ENCODE results near the gene PGAM4. TPM values are rescaled to one million over a fixed set of nuclear protein-coding genes. Genes with fewer than 3 reads are reported as not detected.

PGAM4 gene
- total RNA-seq, 1 experiment from 2014 or later = not detected

DNA sequence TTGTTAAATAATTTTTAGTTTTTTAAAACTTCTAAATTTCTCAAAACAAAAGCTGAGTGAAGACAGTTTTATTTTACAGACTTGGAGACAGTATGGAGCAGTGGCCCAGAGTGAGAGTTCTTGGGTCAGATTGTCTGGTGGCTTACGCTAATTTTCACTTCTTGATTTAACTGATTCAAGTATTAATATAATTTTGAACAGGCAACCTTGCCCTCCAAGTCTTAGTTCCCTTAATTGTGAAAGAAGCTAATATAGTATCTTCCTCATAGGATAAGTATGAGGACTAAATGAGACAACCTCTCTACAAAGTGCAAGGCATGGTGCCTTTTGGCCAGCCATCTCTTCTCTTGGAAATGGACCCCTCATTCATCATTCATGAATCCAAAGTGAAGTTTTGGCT, 33.6 kb downstream of the PGAM4 start:
- DNase-seq = no peak
- TF ChIP-seq EZH2phosphoT487 (IDR thresholded peaks at IDR 0.05; ENCODE audit: borderline replicate concordance, low read length) = no peak
- TF ChIP-seq, protein P1, sequence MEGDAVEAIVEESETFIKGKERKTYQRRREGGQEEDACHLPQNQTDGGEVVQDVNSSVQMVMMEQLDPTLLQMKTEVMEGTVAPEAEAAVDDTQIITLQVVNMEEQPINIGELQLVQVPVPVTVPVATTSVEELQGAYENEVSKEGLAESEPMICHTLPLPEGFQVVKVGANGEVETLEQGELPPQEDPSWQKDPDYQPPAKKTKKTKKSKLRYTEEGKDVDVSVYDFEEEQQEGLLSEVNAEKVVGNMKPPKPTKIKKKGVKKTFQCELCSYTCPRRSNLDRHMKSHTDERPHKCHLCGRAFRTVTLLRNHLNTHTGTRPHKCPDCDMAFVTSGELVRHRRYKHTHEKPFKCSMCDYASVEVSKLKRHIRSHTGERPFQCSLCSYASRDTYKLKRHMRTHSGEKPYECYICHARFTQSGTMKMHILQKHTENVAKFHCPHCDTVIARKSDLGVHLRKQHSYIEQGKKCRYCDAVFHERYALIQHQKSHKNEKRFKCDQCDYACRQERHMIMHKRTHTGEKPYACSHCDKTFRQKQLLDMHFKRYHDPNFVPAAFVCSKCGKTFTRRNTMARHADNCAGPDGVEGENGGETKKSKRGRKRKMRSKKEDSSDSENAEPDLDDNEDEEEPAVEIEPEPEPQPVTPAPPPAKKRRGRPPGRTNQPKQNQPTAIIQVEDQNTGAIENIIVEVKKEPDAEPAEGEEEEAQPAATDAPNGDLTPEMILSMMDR (conservative IDR thresholded peaks at IDR 0.05; ENCODE audit: low read depth, low read length) = no peak
- TF ChIP-seq EZH2 (IDR thresholded peaks at IDR 0.05; ENCODE audit: low read length, unreplicated experiment) = no peak
- Histone ChIP-seq H3K4me2 (ENCODE audit: low read length) (no peak overlapping the region), H3K4me3 (ENCODE audit: low read length) (no peak overlapping the region), H3K9me3 (ENCODE audit: low read length) (no peaks in the 10 kb centered on the region), H3K36me3 (ENCODE audit: low read depth, low read length) (no peaks in the 10 kb centered on the region), H2AFZ (ENCODE audit: low read length) (no peak overlapping the region), H3K4me1 (ENCODE audit: insufficient read depth, low read length) (peaks cover 22% of the 10 kb centered on the region), H3K27me3 (ENCODE audit: low read length) (no peaks in the 10 kb centered on the region), H3F3A (ENCODE audit: low read length, unreplicated experiment) (peaks cover 6% of the 10 kb centered on the region), H3K27ac (ENCODE audit: low read length) (no peak overlapping the region), H4K20me1 (ENCODE audit: low read length) (no peaks in the 10 kb centered on the region), H3K9me2 (replicated peaks; ENCODE audit: low read length) (no peaks in the 10 kb centered on the region), H3K79me2 (ENCODE audit: low read length) (no peaks in the 10 kb centered on the region), H3K9ac (ENCODE audit: low read length) (no peak overlapping the region)
- no peak for ATAC-seq
- intact Hi-C loops (cut with micrococcal nuclease) = loop anchor here (2.0 kb wide), 2 partner anchors 17 to 25 kb away; partner anchors contain the start of gene ATP7A
- BruUV-seq (replicated peaks) = no TSS peak
- ChIA-PET CTCF (no interaction called here), POLR2A (ENCODE audit: unreplicated experiment) (no interaction called here)

DNA sequence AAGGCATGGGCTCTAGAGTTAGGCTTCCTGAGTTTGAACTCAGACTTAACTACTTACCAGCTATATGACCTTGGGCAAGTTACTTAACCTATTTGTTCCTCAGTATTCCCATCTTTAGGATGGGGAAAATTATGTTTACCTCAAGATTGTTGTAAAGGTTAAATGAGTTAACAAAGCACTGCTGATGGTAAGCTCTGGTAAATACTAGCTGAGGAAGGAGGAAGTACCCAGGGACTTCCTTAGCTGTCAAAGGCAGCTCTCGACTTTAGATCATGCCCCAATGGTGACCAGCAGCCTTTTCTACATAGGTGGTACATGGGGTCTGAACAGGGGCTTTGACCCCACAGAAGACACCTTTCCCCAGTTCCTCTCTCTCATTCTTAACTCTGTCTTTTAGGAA, 38.9 kb downstream of the PGAM4 start:
- Histone ChIP-seq H3K9me2 (replicated peaks; ENCODE audit: low read length) (no peaks in the 10 kb centered on the region), H3K4me2 (ENCODE audit: low read length) (no peak overlapping the region), H3K27ac (ENCODE audit: low read length) (no peak overlapping the region), H3K4me1 (ENCODE audit: insufficient read depth, low read length) (no peaks in the 10 kb centered on the region), H3K9me3 (ENCODE audit: low read length) (no peaks in the 10 kb centered on the region), H3K36me3 (ENCODE audit: low read depth, low read length) (no peaks in the 10 kb centered on the region), H3K27me3 (ENCODE audit: low read length) (no peaks in the 10 kb centered on the region), H3K79me2 (ENCODE audit: low read length) (no peaks in the 10 kb centered on the region), H4K20me1 (ENCODE audit: low read length) (no peaks in the 10 kb centered on the region), H3K9ac (ENCODE audit: low read length) (no peak overlapping the region), H2AFZ (ENCODE audit: low read length) (no peak overlapping the region), H3K4me3 (ENCODE audit: low read length) (no peak overlapping the region), H3F3A (ENCODE audit: low read length, unreplicated experiment) (no peaks in the 10 kb centered on the region)
- BruUV-seq (replicated peaks) = no TSS peak
- DNase-seq = no peak
- intact Hi-C loops (cut with micrococcal nuclease) = no loop called here
- ATAC-seq = no peak
- TF ChIP-seq, protein P1 (conservative IDR thresholded peaks at IDR 0.05; ENCODE audit: low read depth, low read length) = no peak
- TF ChIP-seq EZH2phosphoT487 (IDR thresholded peaks at IDR 0.05; ENCODE audit: borderline replicate concordance, low read length) (no peak), EZH2 (IDR thresholded peaks at IDR 0.05; ENCODE audit: low read length, unreplicated experiment) (no peak)
- POLR2A ChIA-PET (ENCODE audit: unreplicated experiment) = no interaction called here
- CTCF ChIA-PET = no interaction called here

DNA sequence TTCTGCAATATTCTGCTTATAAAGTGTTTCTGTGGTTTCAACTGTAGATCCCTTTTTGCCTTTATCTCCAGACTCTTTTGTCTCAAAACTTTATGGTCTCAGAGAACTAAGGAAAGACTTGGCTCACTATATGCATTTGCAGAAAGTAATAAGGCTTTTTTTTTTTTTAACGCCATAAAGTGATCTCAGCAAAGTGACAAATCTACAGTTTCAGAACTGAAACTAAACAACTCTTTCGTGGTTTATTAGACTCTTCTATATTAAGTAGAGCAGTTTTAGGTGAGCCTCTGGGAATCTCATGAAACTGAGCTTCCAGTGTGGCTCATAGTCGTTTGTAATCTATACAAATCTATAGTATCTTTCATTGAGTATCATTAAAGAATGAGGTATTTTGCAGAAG, 43.7 kb downstream of the PGAM4 start:
- no peak for ATAC-seq
- Histone ChIP-seq H3K36me3 (ENCODE audit: low read depth, low read length) (no peaks in the 10 kb centered on the region), H3K27me3 (ENCODE audit: low read length) (no peaks in the 10 kb centered on the region), H4K20me1 (ENCODE audit: low read length) (no peaks in the 10 kb centered on the region), H3K9me2 (replicated peaks; ENCODE audit: low read length) (no peaks in the 10 kb centered on the region), H2AFZ (ENCODE audit: low read length) (no peak overlapping the region), H3K9ac (ENCODE audit: low read length) (no peak overlapping the region), H3F3A (ENCODE audit: low read length, unreplicated experiment) (no peaks in the 10 kb centered on the region), H3K4me1 (ENCODE audit: insufficient read depth, low read length) (no peaks in the 10 kb centered on the region), H3K4me2 (ENCODE audit: low read length) (no peak overlapping the region), H3K4me3 (ENCODE audit: low read length) (no peak overlapping the region), H3K9me3 (ENCODE audit: low read length) (no peaks in the 10 kb centered on the region), H3K27ac (ENCODE audit: low read length) (no peak overlapping the region), H3K79me2 (ENCODE audit: low read length) (no peaks in the 10 kb centered on the region)
- ChIA-PET CTCF (no interaction called here), POLR2A (ENCODE audit: unreplicated experiment) (no interaction called here)
- BruUV-seq (replicated peaks) = no TSS peak
- TF ChIP-seq, protein P1 (conservative IDR thresholded peaks at IDR 0.05; ENCODE audit: low read depth, low read length) = no peak
- TF ChIP-seq EZH2 (IDR thresholded peaks at IDR 0.05; ENCODE audit: low read length, unreplicated experiment) (no peak), EZH2phosphoT487 (IDR thresholded peaks at IDR 0.05; ENCODE audit: borderline replicate concordance, low read length) (no peak)
- DNase-seq = no peak
- intact Hi-C loops (cut with micrococcal nuclease) = no loop called here
